ENCODE results near the gene ELMO3.

ELMO3 gene

DNA sequence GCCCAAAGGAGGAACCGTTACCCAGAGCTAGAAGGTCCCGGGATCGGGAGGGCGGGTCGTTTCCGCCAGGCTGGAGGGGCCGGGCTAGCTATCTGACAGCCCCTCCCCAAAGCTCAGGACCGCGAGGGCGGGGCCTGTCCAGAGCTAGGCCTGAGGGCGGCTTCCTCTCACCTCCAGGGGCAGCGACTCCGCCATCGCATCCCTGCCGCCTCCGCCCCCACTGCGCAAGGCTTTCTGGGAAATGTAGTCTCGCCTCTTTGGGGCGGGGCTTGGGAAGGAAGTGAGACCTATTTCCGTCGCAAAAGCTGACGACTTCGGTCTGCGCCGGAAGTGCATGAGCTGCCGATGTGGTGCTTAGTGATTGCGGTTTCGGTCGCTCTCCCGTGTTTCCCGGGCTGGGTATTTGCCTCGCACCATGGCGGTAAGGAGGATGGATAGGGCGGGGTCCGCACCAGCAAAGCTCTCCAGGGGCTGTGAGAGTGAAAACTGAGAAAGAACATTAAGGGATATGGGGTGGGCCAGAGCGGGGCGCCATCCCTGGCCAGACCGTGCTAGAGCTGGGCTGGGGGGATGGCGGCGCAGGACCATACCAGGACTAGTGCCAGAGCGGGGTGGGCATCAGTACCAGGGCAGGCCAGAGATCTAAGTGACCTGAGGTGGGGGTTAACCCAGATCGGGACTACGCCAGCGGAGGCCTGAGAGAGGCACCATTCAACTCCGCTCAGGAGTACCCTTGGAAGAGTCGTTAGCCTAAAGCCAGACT, 28.1 kb downstream of the ELMO3 start, which contains the start of gene TMEM208:
Gene TMEM208 (plus strand): TSS at position 327 of the 763 bp plus-strand sequence. CDS start 89 bp downstream, at position 416.
- DNase-seq, result peak; percentile 97

DNA sequence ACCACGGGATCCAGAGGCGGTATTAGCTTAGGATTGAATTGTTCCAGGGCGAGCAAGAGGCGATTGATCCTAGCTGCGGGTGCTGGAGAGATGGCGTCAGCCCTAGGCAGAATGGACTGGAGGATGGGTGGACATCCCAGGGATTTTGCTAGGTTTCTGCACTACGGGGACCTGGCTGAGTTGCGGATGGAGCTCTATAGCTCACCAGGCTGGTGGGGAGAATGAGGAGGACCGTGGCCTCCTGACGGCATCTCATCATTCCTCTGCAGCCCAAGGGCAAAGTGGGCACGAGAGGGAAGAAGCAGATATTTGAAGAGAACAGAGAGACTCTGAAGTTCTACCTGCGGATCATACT, 28.6 kb downstream of the ELMO3 start:
- DNase-seq, result no peak

DNA sequence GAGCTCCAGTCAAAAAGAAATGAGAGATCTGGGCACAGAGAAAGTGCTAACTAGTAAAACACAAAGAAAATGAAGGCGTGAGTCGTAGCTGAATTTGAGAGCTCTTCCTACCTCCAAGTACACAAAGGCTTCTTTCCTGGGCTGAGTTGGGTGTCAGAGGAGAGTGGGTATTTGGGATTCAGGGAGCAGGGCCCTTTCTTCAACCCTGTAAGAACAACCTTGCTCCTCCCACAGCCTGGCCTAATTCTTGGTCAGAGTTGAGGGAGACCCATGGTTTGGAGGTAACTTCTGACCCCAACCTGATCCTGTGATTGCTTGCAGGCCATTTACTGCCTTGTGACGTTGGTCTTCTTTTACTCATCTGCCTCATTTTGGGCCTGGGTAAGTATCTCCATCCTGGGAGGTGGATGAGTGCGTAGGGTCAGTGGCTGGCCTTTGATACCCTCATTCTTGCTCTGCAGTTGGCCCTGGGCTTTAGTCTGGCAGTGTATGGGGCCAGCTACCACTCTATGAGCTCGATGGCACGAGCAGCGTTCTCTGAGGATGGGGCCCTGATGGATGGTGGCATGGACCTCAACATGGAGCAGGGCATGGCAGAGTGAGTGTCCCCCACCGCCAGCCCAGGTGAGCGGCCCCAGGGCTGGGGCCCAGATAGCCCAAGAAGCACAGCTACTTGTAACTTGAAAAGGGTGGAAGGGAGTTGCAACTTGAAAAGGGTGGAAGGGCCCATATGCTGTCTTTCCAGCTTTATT, 29.3 kb downstream of the ELMO3 start:
- no peak for DNase-seq

DNA sequence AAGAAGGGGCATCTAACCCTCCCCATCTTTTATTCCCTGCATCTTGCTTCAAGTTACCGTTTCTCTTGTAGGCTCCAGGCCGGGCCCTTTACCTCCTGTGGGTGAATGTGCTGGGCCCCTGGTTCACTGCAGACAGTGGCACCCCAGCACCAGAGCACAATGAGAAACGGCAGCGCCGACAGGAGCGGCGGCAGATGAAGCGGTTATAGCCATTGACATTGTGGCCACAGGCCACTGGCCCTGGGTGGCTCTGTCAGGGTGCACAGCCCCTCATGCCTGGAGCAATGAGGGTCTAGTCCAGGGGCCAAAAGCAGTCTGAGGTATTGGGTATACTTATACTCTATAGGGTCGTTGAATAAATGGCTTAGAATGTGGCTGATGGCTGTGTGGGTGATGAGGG, 30.0 kb downstream of the ELMO3 start:
- no peak for DNase-seq

DNA sequence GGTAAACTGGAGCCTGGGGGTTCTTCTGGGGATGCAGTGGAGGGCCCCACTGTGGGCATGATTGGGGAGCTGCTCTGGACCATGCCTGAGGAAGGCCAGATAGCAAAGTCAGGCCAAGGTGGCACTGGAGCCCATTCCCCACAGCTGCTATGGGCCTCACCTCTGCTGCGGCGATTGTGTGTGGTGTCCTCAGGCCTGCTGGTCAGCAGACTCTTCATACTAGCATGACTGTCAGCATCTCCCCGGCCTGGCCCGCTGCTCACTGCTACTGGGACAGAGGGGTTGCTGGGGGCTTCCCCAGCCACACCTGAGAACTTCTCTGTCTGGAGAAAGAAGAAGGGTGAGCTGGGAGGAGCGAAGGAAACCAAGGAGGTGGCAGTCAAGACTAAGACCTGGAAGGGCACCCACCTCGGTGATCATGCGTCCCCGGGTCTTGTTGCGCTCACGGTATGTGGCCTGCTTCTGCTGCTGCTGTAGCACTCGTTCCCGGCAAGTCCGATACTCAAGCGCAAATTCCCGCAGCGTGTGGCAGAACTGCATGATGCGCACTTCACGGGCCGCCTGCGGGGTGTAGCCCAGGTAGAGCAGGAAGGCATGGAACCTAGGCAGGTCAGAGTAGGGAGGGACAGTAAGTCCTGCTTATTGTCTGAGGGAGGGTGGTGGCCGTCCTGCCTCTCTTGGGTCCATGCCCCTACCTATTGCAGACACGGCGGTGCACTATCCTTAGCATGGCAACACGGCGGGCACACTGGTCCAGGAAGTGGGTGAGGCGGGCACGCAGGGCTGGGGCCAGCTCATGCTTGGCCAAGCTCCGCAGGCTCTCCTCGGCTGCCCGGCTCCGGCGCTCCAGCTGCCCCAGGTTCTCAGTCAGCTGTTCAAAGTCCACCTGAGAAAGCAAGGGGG, 31.2 kb downstream of the ELMO3 start:
- DNase-seq, result no peak

DNA sequence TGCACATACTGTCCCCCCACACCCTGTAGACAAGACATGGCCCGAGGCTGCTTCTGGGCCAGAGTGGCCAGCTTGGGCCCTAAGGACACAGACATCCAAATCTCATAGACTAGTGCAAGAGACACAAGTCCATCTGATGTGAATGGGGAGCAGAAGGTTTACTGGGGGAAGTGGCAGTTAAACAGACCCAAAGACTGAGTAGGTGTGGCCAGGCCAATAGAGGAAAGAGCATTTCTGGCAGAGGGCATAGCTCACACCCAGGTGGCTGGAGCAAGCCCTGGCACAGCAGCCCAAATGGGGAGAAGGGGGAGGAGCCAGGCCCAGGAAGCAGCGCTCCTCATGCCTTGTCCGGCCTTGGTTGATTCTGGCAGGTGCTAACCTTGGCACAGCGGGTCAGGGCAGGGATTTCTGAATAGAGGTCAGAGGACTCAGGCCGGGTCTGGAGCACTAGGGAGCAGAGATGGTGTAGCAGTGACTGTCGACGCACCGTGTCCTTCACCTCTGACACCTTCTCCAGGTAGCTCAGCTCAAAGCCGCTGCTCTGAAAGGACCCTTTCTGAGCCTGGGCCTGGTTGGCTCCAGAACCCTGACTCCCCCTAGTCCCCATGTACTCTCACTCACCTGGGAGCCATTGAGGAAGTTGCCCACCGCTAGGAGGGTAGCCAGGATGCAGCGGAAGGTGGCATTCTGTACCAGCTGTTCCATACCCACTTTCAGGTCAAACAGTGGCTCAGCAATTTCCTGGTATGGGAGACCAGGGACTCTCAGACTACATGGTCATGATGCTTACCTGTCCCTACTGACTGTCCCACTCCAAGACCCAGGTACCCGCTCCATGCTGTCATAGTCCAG, 32.1 kb downstream of the ELMO3 start:
- DNase-seq, result no peak

DNA sequence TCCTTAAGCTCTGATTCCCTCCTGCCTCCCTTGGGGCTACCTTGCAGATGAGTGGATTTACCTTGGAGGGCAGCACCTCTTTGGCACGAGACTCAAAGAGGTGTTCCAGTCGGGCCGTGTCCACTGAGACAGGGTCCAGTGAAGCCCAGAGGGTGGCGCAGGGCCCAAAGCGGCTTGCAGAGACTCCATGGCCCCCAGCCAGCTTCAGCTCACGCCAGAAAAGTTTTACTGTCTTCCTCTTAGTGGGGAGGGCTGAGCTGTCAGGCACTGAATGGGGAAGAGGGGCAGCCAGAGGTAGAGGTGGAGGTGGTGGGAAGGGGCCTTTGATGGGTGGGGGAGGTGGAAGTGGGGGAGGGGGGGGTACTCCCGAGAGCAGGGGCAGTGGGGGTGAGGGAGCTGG, 34.7 kb downstream of the ELMO3 start:
- DNase-seq, result no peak

DNA sequence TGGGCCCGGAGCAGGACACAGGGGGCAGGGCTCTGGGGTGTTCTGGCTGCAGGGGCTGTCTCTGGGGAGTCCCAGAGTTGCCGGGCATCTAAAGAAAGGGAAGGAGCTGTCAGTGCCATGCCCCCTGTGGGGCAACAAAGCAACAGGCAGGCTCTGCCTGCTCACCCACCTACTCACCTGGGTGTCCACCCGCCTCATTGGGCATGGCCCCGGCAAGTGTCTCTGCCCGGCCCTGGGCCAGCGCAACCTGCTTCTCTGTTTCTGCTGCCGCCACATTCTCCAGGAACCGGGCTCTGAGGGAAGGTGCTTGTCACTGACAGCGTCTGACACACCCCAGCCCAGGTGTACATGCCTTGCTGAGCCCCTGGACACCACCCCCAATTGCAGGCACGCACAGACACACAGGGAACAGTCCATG, 35.3 kb downstream of the ELMO3 start:
- DNase-seq, result no peak

DNA sequence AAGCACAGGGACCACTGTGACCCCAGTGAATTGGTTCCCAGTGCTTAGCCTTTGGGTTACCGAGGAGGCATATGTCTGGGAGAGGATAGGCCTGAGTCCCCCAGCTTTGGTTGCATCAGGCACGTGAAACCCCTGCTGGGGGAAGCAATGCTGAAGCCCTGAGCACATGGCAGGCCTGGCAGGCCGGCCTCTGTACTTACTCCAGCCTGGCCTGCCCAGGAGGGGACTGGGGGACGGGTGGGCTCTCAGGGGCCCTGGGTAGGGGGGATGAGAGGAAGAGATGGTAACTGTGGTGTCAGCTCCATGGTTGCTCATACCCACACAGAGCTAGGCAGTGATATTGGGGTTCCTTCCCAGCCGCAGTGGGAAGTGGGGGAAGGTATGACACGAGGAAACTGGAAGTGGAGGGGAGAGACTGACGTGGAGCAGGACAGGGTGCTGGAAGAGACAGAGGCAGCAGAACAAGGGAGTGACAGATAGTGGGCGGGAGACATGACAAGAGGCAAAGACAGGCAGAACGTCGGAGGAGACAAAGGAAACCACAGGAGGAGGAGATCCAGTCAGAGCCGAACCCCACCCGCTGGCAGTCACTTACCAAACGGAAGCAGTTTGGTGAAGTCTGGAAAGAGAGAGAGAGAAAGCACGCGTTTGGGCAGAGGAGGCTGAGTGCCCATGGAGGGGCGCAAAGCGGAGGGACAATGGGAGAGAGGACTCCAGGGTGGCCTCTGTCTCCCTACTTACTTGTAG, 37.1 kb downstream of the ELMO3 start:
- DNase-seq, result no peak

DNA sequence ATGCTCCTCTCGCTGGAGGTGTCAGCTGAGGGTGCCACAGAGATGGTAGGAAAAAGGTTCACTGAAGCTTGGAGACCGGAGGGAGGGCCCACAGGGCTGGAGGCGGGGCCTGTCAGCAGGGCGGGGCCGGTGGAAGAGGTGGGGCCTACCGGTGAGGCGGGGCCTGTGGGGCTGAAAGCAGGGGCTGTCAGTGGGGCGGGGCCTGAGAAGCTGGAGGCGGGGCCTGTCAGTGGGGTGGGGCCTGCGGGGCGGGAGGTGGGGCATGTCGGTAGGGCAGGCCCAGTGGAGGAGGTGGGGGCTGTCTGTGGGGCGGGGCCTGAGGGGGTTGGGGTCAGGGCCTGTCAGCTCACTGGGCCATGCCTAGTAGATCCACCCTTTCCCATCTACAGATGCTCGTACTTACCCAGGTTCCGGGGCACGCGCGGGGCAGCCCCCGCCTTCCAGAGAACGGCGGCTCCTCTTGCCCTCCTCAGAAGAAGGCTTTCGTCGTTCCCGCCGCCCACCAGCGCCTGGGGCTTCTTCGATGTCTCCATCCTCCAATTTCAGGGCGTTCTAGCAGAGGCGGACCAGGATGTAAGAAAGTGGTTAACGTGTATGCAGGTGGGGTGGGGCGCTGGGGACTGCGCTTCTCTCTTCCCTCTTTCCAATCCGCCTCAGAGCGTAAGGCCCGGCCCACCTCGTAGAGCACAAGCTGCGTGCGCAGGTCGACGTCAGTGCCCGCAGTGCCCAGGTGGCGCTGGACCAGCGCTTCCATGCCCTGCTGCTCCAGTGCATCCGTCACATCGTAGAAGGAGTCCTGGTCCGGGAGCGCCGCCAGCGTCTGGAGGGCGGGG, 37.8 kb downstream of the ELMO3 start:
- peak; percentile 66 for DNase-seq

DNA sequence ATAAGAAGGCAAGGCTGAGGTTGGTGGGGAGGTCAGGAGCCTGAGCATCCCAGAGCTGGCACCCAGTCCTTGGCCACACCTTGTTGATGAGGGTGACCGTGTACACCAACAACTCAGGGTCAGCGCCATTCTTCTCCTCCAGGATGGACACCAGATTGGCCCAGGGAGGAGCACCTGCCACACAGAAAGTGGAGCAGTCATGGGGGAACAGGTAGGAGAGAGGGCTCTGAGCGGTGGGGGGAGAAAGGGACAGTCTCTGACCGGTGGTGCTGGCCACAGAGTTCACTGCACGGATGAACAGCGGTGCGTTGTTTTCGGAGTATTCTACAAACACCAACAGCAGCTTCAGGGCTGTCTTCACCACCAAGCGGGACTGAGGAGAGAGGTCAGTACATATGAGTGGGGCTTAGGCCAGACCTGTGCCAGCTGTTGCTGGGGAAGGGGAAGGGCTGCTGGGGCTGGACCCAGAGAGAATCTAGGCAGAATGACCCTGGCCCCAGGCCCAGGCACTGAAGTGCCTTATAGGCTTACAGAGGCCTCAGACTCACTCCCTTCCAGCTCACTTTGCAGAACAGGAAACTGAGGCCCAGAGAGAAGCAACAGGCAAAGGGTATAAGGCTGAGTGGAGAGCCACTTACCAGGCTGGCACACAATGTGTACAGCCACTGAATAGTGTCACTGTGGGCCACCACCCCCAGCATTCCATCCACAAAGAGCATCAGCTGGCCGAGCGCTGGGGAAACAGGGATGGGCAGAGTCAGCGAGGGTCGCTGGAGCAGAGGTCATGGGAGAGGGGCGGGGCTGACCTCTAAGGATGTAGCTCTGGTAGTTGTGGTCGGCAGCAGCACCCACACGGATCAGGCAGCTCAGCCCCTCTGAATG, 38.7 kb downstream of the ELMO3 start:
- DNase-seq, result no peak

DNA sequence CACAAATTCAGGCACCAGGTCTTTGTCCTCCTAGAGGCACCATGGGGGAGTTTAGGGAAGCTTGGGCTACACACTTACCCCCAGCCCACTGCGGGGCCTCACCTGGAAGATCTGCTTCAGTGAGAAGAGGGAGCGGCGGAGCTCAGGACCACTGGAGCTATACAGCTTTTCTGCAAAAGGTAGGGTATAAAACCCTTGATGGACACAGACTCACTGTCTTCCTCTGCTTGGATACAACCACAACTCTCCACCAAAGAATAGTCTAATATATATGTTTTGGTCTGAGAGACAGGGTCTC, 39.3 kb downstream of the ELMO3 start:
- DNase-seq, result no peak

DNA sequence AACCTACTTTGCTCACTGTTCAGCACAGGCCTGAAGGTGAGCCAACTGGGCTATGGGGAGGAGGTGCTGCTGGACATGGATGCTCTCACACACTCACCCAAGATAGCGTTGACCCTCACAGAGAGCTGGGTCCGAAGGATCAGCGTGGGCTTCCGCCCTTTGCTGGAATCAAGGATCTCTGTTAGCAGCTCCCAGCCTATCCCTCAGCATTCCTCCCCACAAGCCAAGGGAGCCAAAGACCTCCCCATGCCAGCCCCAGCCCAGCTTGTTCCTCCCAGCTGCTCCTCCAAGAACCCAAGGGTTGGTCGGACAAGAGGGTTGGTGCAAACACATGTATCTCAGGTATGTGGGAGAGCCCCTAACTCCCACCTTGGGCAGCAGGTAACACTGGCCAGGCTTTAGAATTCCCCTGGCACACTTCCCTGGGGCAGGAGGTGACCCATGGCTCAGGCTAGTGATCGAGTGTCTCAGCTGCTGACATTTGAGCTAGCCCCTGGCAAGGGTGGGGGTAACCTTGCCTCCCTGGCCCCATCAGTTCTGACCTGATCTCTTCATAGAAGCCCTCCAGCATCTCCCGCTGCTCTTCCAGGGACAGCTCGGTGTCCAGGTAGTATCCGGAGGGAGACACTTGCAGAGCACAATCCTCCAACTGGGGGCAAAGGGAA, 40.0 kb downstream of the ELMO3 start:
- DNase-seq, result no peak

DNA sequence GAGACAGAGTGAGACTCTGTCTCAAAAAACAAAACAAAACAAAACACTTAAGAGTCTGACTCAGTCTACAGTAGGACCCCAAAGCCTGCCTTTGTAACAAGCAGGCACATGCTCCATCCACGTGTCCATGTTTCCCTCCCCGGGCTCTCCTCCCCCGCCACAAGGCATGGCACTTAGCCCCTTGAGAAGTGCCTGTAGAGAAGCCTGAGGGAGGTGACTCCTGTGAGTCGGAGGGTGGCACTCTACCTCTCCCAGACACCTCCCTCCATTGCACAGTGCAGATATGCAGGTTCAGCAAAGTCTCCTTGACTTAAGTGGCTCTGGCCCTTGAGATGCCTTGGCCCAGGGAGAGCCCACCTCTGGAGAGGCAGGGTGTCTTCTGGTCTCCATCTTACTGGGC, 41.6 kb downstream of the ELMO3 start:
- DNase-seq, result no peak

DNA sequence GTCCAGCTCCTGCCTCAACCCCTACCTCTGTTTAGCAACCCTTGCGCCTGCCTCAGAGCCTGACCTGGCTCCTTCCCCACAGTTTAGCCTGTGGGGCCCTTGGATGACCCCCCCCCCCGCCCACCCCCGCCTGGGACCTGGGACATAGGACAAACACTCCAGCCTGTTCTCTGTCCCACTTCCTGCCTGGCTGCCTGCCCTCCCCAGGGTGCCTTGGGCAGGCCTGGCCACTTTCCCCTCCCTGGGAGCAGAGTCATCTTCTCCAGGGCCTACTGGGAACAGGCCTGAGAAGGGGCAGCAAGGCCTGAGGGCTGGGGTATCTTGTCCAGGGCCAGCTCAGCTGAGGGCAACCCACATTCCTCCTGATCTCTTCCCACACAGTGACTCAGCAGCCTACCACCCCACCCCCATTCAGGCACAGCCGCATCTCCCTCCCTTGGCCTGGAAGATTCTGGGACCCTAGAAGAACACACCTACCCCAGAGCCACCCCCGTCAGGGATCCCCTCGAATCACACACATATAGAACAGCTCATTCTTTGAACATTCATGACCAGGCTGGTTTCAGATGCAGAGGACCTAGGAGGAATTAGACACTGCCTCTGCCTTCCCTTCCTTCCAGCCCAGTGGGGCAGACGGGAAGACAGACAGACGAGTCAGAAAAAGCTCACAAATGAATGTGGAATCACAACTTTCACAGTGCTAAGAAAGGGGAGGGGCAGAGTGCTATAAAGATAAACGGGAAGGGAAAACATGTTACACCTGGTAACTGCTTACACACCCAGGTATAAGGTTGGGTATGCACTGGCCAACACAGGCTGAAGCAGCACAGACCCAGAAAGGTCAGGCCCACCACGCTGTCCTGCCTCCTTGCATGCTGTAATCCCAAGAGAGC, 42.3 kb downstream of the ELMO3 start:
- no peak for DNase-seq

DNA sequence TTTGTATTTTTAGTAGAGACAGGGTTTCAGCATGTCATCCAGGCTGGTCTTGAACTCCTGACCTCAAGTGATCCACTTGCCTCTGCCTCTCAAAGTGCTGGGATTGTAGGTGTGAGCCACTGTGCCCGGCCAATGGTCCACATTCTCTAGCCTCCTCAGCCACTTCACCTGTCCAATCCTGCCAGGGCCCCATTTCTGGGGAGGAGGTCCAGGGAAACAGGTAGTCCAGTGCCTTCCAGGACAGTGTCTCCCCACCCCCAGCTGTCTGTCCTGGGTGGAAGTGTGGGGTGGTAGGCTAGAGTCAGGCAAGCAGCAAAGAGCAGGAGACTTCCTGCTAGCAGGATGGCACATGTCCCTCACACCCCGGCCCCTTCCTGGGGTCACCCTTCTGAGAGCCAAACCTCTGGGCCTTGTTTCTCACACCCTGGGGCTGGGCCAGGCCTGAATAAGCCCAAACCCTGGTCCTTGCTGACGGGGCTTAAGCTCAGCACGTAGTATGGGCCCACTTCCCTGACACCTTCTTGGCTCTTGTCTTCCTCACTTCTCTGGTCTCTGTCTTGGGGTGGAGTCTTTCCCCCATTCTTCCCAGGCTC, 43.3 kb downstream of the ELMO3 start:
- no peak for DNase-seq

DNA sequence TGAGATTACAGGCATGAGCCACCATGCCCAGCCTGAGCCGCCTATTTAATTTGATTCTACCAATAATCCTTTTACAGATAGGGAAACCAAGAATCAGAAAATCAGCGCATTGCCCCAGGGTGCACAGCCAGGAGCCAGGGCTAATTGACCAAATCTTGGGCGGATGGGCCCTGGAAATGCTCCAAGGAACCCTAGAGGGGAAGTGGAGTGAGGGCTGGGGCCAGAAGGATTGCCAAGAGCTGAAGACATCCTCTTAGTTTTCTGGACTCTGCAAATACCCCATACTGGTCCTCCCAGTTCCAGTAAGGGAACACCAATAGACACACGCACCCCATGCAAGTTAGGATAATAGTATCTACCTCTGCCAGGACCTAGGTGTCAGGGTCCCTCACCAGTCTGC, 44.5 kb downstream of the ELMO3 start:
- no peak for DNase-seq
